NCI-H2196 (cell line): ENCODE results near the gene CENATAC.
"Not testable (repeated sequence)": the region's sequence is repeated elsewhere in the genome, so short reads cannot be mapped to it uniquely, and the experiment has no call there.

Experiments used
- DNase-seq: peaks from one replicate; lab custom pipeline; 2025; ENCODE audit not compliant: unreplicated experiment; lab: John Stamatoyannopoulos, UW

The CENATAC gene

GRCh38 chr11:119025978-119026766 lies 28.2 kb downstream of the CENATAC start:
- DNase-seq = no peak

- DNase-seq = no peak
These were observed 29.0 kb downstream of the CENATAC start for GRCh38 chr11:119026970-119027369.

GRCh38 chr11:119027561-119028345 lies 29.8 kb downstream of the CENATAC start:
- no peak for DNase-seq

- DNase-seq = no peak
These were observed 30.6 kb downstream of the CENATAC start for GRCh38 chr11:119028346-119029068.

- no peak for DNase-seq
These were observed 31.1 kb downstream of the CENATAC start for GRCh38 chr11:119029069-119029339.

GRCh38 chr11:119029340-119030028 lies 31.5 kb downstream of the CENATAC start:
- DNase-seq = no peak

- DNase-seq = no peak
These were observed 32.0 kb downstream of the CENATAC start for GRCh38 chr11:119030029-119030328.

GRCh38 chr11:119030329-119031047 lies 32.5 kb downstream of the CENATAC start, which contains the start of gene SLC37A4:
TSS of gene SLC37A4 (minus strand) at chr11:119030877.
- DNase-seq = peak; percentile 98

- DNase-seq = no peak
These were observed 34.0 kb downstream of the CENATAC start for GRCh38 chr11:119031912-119032280.

GRCh38 chr11:119033421-119033820 lies 35.5 kb downstream of the CENATAC start:
- not testable (repeated sequence) for DNase-seq

GRCh38 chr11:119034813-119035212 lies 36.9 kb downstream of the CENATAC start:
- no peak for DNase-seq

- no peak for DNase-seq
These were observed 40.9 kb downstream of the CENATAC start for GRCh38 chr11:119038884-119039283.

- not testable (repeated sequence) for DNase-seq
These were observed 41.5 kb downstream of the CENATAC start for GRCh38 chr11:119039471-119039870.

GRCh38 chr11:119041821-119042514 lies 44.0 kb downstream of the CENATAC start:
- DNase-seq = no peak

GRCh38 chr11:119042927-119043326 lies 45.0 kb downstream of the CENATAC start:
- DNase-seq = no peak

- no peak for DNase-seq
These were observed 46.8 kb downstream of the CENATAC start for GRCh38 chr11:119044708-119045107.

GRCh38 chr11:119046489-119046888 lies 48.6 kb downstream of the CENATAC start:
- no peak for DNase-seq

- DNase-seq = no peak
These were observed 49.3 kb downstream of the CENATAC start for GRCh38 chr11:119047205-119047604.

GRCh38 chr11:119048644-119049043 lies 50.7 kb downstream of the CENATAC start:
- DNase-seq = no peak

- DNase-seq = no peak
These were observed 51.1 kb downstream of the CENATAC start for GRCh38 chr11:119049081-119049480.
